Stomach (tissue), 9 donors: ENCODE results near the gene LDB3. TPM values are rescaled to one million over a fixed set of nuclear protein-coding genes. Genes with fewer than 3 reads are reported as not detected.

ENCODE experiments used
- DNase-seq, 2 donors: peaks; one replicate each; pipeline versions ENCODE4 v3.0.0 to v3.0.0-alpha.2; 2013 to 2019
- H3K27ac ChIP-seq, 5 donors: fragments of 200-600 bp in 4 of 5; sonication (generic) in 4 of 5; one replicate each; pipeline ENCODE4 v1.5.1; 2013 to 2019; ENCODE audit warnings: mild to moderate bottlenecking in 1 of 5, moderate library complexity in 1 of 5
- H3K27me3 ChIP-seq, 3 donors: fragments of 200-600 bp; sonication (generic); one replicate each; pipeline ENCODE4 v1.5.1; 2017 to 2019; ENCODE audit warnings: mixed run types in 1 of 3
- H3K36me3 ChIP-seq, 4 donors: fragments of 200-600 bp; sonication (generic); 1 replicate in 3 of 4; 2 replicates in 1 of 4; pipeline ENCODE4 v1.5.1; 2016 to 2019
- H3K4me1 ChIP-seq, 4 donors: fragments of 200-600 bp; sonication (generic); one replicate each; pipeline ENCODE4 v1.5.1; 2016 to 2019
- H3K4me3 ChIP-seq, 4 donors: fragments of 200-600 bp; sonication (generic) in 3 of 4; one replicate each; pipeline ENCODE4 v1.5.1; 2016 to 2019; ENCODE audit warnings: mild to moderate bottlenecking in 1 of 4
- H3K9me3 ChIP-seq, 4 donors: fragments of 200-600 bp; sonication (generic); one replicate each; pipeline ENCODE4 v1.5.1; 2016 to 2019
- EP300 ChIP-seq: sonication (generic); formaldehyde crosslinking; IDR thresholded peaks from one replicate; pipeline ENCODE4 v1.6.1; 2017; ENCODE audit warnings: antibody characterized with exemption
- POLR2A ChIP-seq, 4 donors: fragments of 450-650 bp; IDR thresholded peaks; one replicate each; pipeline ENCODE4 v1.6.1; 2016; ENCODE audit warnings: antibody characterized with exemption in 4 of 4, control low read depth in 2 of 4, mild to moderate bottlenecking in 1 of 4, moderate library complexity in 1 of 4
- POLR2AphosphoS5 ChIP-seq, 3 donors: sonication (generic); formaldehyde crosslinking; IDR thresholded peaks; one replicate each; pipeline ENCODE4 v1.6.1; 2016; ENCODE audit warnings: antibody characterized with exemption in 3 of 3
- WGBS, 5 donors: extraction: QIAGEN DNeasy Blood & Tissue Kit in 3 of 5; methylation state at CpG; one replicate each; pipeline versions ENCODE4 v1.1.5 to v1.1.7; 2013 to 2018; 5-methylcytosine and 5-hydroxymethylcytosine counted together
- intact Hi-C: fragments of 100-400 bp; cut with DNase I; formaldehyde crosslinking; loops from one replicate; pipeline ENCODE4 v1.15.1; 2023; ENCODE audit warnings: low total_unique reads
- polyA plus RNA-seq, 3 donors: library from polyadenylated mRNA; stranded (reverse); fragments of 200-250 nt; gene quantifications; one replicate each; pipeline ENCODE4 v1.2.3, GENCODE V29; 2013
- total RNA-seq, 5 donors: library from RNA; depleted of rRNA; stranded (reverse); fragments of >200 nt; gene quantifications; one replicate each; pipeline versions ENCODE4 v1.1.0 to v1.2.3, GENCODE V29; 2014 to 2016
- TF ChIP-seq, protein P1 (sequence below), 7 experiments: fragments of 450-650 bp in 4 of 7; fragments of 200-600 bp in 3 of 7; sonication (generic) in 3 of 7; IDR thresholded peaks; one replicate each; pipeline ENCODE4 v1.5.1; 2016 to 2019; ENCODE audit warnings: antibody characterized with exemption in 7 of 7, control low read depth in 2 of 7, mild to moderate bottlenecking in 1 of 7
- donor health status: healthy with polysubstance abuse.
- donor health status: Bipolar disorder and iron deficiency.
- donor health status: healthy.

The LDB3 gene
- total and polyA plus RNA-seq, 8 donors, result 0.29 to 8.5 (median 2.5) TPM

DNA sequence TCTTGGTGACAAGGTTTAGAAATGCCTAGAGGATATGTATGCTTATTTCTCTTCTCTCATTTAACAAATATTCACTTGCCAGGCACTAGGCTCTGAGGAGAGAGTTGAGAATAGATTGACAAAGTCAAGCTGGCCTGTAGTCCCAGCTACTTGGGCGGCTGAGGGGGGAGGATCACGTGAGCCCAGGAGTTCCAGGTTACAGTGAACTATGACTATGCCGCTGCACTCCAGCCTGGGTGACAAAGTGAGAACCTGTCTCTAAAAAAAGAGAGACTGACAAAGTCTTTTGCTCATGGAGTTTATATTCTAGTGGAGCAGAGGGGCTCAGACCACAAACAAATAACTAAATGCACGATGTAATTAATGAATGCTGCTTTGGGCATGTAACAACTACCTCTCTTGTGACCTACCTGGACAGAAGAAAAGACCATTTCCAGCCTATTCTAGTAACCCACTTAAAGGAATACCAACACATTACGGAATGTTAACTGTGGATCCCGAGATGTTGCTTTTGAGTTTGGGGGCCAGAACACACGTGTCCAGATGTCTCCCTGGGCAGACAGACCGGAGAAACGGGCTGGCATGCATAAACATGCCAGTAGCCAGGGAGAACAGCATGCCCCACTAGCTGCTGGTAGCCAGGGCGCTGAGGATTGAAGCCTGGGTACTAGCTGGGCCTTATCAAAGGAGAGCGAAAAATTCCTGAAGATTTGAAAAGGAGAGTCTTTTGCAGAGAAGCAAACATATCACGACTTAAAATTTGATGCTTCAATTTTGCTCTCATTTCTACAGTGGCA is 85.5 kb downstream of the LDB3 start:
- DNase-seq, result peak in 1 of 2 donors; percentile 49
- WGBS, 5 donors, result 71 to 83% (median 75%) methylated on average over 12 of the region's 12 CpGs
- intact Hi-C loops, result no loop called here
- Histone ChIP-seq H3K36me3 (no peaks in the 10 kb centered on the region), H3K4me3 (no peak overlapping the region), H3K9me3 (no peaks in the 10 kb centered on the region), H3K27ac (peak overlapping the region in 3 of 5 donors; percentile 98 to 100 (median 99)), H3K27me3 (peaks cover 0 to 18% (median 3%) of the 10 kb centered on the region in 3 donors), H3K4me1 (peaks cover 8 to 54% (median 25%) of the 10 kb centered on the region in 4 donors)
- no peak for TF ChIP-seq POLR2A (IDR thresholded peaks at IDR 0.05)
- TF ChIP-seq POLR2AphosphoS5 (IDR thresholded peaks at IDR 0.05), result no peak
- TF ChIP-seq, protein P1, sequence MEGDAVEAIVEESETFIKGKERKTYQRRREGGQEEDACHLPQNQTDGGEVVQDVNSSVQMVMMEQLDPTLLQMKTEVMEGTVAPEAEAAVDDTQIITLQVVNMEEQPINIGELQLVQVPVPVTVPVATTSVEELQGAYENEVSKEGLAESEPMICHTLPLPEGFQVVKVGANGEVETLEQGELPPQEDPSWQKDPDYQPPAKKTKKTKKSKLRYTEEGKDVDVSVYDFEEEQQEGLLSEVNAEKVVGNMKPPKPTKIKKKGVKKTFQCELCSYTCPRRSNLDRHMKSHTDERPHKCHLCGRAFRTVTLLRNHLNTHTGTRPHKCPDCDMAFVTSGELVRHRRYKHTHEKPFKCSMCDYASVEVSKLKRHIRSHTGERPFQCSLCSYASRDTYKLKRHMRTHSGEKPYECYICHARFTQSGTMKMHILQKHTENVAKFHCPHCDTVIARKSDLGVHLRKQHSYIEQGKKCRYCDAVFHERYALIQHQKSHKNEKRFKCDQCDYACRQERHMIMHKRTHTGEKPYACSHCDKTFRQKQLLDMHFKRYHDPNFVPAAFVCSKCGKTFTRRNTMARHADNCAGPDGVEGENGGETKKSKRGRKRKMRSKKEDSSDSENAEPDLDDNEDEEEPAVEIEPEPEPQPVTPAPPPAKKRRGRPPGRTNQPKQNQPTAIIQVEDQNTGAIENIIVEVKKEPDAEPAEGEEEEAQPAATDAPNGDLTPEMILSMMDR (IDR thresholded peaks at IDR 0.05), result no peak
- TF ChIP-seq EP300, result no peak

DNA sequence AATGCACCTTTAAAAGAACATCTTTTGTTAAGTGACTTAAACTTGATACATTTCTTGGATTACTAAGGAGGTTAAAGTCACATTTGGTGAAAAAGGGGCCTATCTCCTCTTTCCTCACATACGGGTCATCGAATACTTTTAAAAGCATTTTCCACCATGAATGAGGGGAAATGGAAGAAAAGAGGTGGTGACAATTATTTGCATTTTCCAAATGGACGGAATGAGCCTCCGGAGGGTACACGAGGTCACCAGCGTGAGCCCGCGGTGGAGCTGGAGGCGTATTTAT is 87.1 kb downstream of the LDB3 start:
- Histone ChIP-seq H3K27me3 (peaks cover 0 to 18% (median 3%) of the 10 kb centered on the region in 3 donors), H3K4me1 (peaks cover 8 to 68% (median 32%) of the 10 kb centered on the region in 4 donors), H3K4me3 (peak overlapping the region; percentile 75 to 87 (median 80)), H3K36me3 (no peaks in the 10 kb centered on the region), H3K9me3 (no peaks in the 10 kb centered on the region), H3K27ac (peak overlapping the region; percentile 97 to 100 (median 99))
- 0 to 6% (median 3%) methylated on average over 9 of the region's 9 CpGs for WGBS, 5 donors
- DNase-seq, result no peak
- TF ChIP-seq, protein P1 (IDR thresholded peaks at IDR 0.05), result no peak
- peak; percentile 57 for TF ChIP-seq EP300
- intact Hi-C loops, result no loop called here

DNA sequence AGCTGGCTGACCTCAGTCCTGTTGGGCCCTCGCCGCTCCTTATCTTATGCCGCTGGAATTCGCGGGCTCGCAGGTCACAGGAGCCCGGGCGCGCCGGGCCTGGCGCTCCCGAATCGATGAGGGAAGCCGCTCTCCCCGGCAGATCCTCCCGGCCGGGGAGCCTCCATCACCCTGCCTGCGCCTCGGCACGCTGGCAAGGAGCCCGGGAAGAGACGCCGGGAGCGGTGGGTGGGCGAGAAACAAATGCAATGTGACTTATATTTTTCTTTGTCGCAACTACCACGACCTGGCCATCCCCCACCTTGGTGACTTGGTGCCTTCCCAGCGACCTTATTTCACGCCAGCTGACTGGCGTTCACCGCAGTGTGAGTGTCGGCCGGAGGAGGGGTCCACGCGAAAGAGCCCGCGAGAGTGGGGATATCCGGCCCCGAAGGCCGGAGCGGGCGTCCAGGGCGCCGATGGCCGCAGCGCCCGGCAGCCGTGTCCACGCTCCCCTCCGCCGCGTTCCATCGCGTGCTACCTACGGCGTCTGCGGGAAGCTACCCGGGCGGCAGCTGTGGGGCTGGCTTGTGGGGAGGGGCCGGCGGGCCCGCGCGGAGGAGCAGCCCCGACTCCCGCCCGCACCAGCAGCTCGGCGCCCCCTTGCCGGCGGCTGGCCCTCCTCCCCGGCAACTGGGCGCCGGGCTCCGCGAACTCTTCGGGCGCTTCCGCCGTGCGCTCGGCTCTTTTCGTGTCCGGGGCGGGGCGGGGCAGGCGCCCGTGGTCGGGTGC is 87.6 kb downstream of the LDB3 start:
- intact Hi-C loops, result no loop called here
- Histone ChIP-seq H3K36me3 (no peaks in the 10 kb centered on the region), H3K27ac (peak overlapping the region; percentile 97 to 100 (median 99)), H3K27me3 (peaks cover 0 to 18% (median 3%) of the 10 kb centered on the region in 3 donors), H3K9me3 (no peaks in the 10 kb centered on the region), H3K4me3 (peak overlapping the region; percentile 75 to 87 (median 80)), H3K4me1 (peaks cover 8 to 73% (median 35%) of the 10 kb centered on the region in 4 donors)
- WGBS, 5 donors, result 0 to 1% (median 1%) methylated on average over 46 to 88 of the region's 89 CpGs; no CpG with 5 or more reads in 1 of the 5 donors
- TF ChIP-seq POLR2A (IDR thresholded peaks at IDR 0.05) (peak in 1 of 4 donors; percentile 26), EP300 (peak; percentile 22), POLR2AphosphoS5 (IDR thresholded peaks at IDR 0.05) (peak; percentile 55 to 84 (median 68))
- TF ChIP-seq, protein P1 (IDR thresholded peaks at IDR 0.05), result no peak
- peak; percentile 90 to 97 for DNase-seq

DNA sequence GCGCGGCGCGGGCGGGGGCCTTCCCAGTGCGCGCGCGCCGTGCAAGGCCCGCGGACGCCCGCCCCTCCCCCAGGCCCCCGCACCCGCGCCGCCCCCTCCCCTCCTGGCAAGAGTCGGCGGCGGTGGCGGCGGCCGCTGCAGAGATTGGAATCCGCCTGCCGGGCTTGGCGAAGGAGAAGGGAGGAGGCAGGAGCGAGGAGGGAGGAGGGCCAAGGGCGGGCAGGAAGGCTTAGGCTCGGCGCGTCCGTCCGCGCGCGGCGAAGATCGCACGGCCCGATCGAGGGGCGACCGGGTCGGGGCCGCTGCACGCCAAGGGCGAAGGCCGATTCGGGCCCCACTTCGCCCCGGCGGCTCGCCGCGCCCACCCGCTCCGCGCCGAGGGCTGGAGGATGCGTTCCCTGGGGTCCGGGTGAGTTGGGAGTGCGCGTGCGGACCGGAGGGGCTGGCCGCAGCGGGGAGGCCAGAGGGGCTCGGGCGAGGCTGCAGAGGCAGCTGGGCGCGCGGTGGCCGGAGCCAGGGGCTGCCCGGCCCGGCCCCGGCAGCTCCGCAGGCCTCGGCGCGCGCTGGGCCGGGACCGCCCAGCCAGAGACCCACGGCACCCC is 88.3 kb downstream of the LDB3 start, which contains the start of gene BMPR1A:
Gene BMPR1A, plus strand, starts transcription at position 109 of the 602 bp plus-strand sequence. CDS start 119,400 bp downstream, outside the sequence.
- Histone ChIP-seq H3K27ac (peak within 1 kb of the TSS; percentile 97 to 100 (median 99)), H3K36me3 (no peaks in the 10 kb centered on the region), H3K27me3 (peaks cover 0 to 18% (median 3%) of the 10 kb centered on the region in 3 donors), H3K9me3 (no peaks in the 10 kb centered on the region), H3K4me3 (peak within 1 kb of the TSS; percentile 75 to 87 (median 80)), H3K4me1 (peaks cover 11 to 80% (median 38%) of the 10 kb centered on the region in 4 donors)
- peak in 1 of 4 donors; percentile 19 for TF ChIP-seq POLR2A (IDR thresholded peaks at IDR 0.05)
- TF ChIP-seq EP300, result no peak
- TF ChIP-seq POLR2AphosphoS5 (IDR thresholded peaks at IDR 0.05), result peak in 2 of 3 donors; percentile 56 to 71
- TF ChIP-seq, protein P1 (IDR thresholded peaks at IDR 0.05), result no peak
- intact Hi-C loops, result no loop called here
- WGBS, 5 donors, result 0% methylated on average over 6 to 79 of the region's 85 CpGs
- DNase-seq, result peak; percentile 76 to 91
